GM23338 (cell line): Measurements from ENCODE around the gene SMTN. TPM values are rescaled to one million over a fixed set of nuclear protein-coding genes. Genes with fewer than 3 reads are reported as not detected.

Source experiments
- ATAC-seq: fragments of 200-7000 bp; cut with Tn5 transposase; 3 replicates; pipeline ENCODE4 v1.9.1; 2020
- DNase-seq: peaks from one replicate; pipeline ENCODE4 v3.0.0-alpha.2; 2015; ENCODE audit warnings: low spot score
- H2AFZ ChIP-seq: fragments of 200-600 bp; sonication (generic); 2 replicates; pipeline ENCODE4 v1.8.0; 2016; ENCODE audit warnings: antibody characterized with exemption, mild to moderate bottlenecking, moderate library complexity
- H3F3A ChIP-seq: fragments of 200-600 bp; sonication (generic); replicated peaks from 2 replicates; pipeline ENCODE4 v1.8.0; 2017; ENCODE audit warnings: antibody characterized with exemption, mixed run types, low read depth
- H3K27ac ChIP-seq: fragments of 200-600 bp; sonication (generic); 2 replicates; pipeline ENCODE4 v1.6.1; 2016; ENCODE audit warnings: low read depth
- H3K27me3 ChIP-seq: fragments of 200-600 bp; sonication (generic); 2 replicates; pipeline ENCODE4 v1.8.0; 2016; ENCODE audit warnings: mild to moderate bottlenecking, mixed run types, moderate library complexity; ENCODE audit not compliant: insufficient read depth
- H3K36me3 ChIP-seq: fragments of 200-600 bp; sonication (generic); 2 replicates; pipeline ENCODE4 v1.8.0; 2016; ENCODE audit warnings: mild to moderate bottlenecking; ENCODE audit not compliant: insufficient read depth
- H3K4me1 ChIP-seq: fragments of 200-600 bp; sonication (generic); 2 replicates; pipeline ENCODE4 v1.8.0; 2016; ENCODE audit warnings: mild to moderate bottlenecking, moderate library complexity; ENCODE audit not compliant: insufficient read depth
- H3K4me2 ChIP-seq: fragments of 200-600 bp; sonication (generic); 2 replicates; pipeline ENCODE4 v1.7.1; 2017; ENCODE audit warnings: mixed run types
- H3K4me3 ChIP-seq: fragments of 200-600 bp; sonication (generic); 2 replicates; pipeline ENCODE4 v1.6.1; 2016; ENCODE audit warnings: mixed run types
- H3K79me2 ChIP-seq: fragments of 200-600 bp; sonication (generic); replicated peaks from 2 replicates; pipeline ENCODE4 v1.8.0; 2017; ENCODE audit warnings: mild to moderate bottlenecking; ENCODE audit not compliant: insufficient read depth
- H3K9me2 ChIP-seq: fragments of 200-600 bp; sonication (generic); 2 replicates; pipeline ENCODE4 v1.8.0; 2017; ENCODE audit not compliant: insufficient read depth
- H4K20me1 ChIP-seq: fragments of 200-600 bp; sonication (generic); replicated peaks from 2 replicates; pipeline ENCODE4 v1.8.0; 2017; ENCODE audit warnings: mild to moderate bottlenecking; ENCODE audit not compliant: insufficient read depth
- H3K27ac Mint-ChIP-seq: 2 replicates; pipeline ENCODE4 v1.8.0; 2020; ENCODE audit warnings: inconsistent platforms, mild to moderate bottlenecking, moderate library complexity, mixed read lengths
- H3K27me3 Mint-ChIP-seq: 3 replicates; pipeline ENCODE4 v1.8.0; 2022; ENCODE audit warnings: low read depth, mild to moderate bottlenecking, moderate library complexity, mixed read lengths, inconsistent platforms; ENCODE audit not compliant: insufficient read depth, poor library complexity
- H3K36me3 Mint-ChIP-seq: 3 replicates; pipeline ENCODE4 v1.8.0; 2021; ENCODE audit warnings: low read depth, mild to moderate bottlenecking, inconsistent platforms, moderate library complexity, mixed read lengths
- H3K4me1 Mint-ChIP-seq: 3 replicates; pipeline ENCODE4 v1.8.0; 2020; ENCODE audit warnings: mild to moderate bottlenecking, inconsistent platforms, mixed read lengths
- H3K4me3 Mint-ChIP-seq: 3 replicates; pipeline ENCODE4 v1.8.0; 2021; ENCODE audit warnings: moderate library complexity, mild to moderate bottlenecking, inconsistent platforms, mixed read lengths
- H3K9me3 Mint-ChIP-seq: 3 replicates; pipeline ENCODE4 v1.8.0; 2020; ENCODE audit warnings: moderate library complexity, mild to moderate bottlenecking, inconsistent platforms, mixed read lengths
- CTCF ChIP-seq, 2 experiments: fragments of 200-600 bp in 1 of 2; sonication (generic) in 1 of 2; conservative IDR thresholded peaks; 2 replicates each; pipeline versions ENCODE4 v1.5.1 to v1.6.1; 2016 to 2017; ENCODE audit warnings: antibody characterized with exemption in 2 of 2, low read depth in 2 of 2, mild to moderate bottlenecking in 2 of 2, moderate library complexity in 1 of 2
- ETS1 ChIP-seq: IDR thresholded peaks from 2 replicates; pipeline ENCODE4 v1.6.1; 2016; ENCODE audit warnings: antibody characterized with exemption
- EZH2 ChIP-seq: fragments of 200-600 bp; sonication (generic); IDR thresholded peaks from one replicate; pipeline ENCODE4 v1.8.0; 2017; ENCODE audit warnings: antibody characterized with exemption, mild to moderate bottlenecking, low read depth; ENCODE audit not compliant: unreplicated experiment
- EZH2phosphoT487 ChIP-seq: fragments of 200-600 bp; sonication (generic); IDR thresholded peaks from one replicate; pipeline ENCODE4 v1.8.1; 2018; ENCODE audit warnings: antibody characterized with exemption; ENCODE audit not compliant: unreplicated experiment
- NANOG ChIP-seq: IDR thresholded peaks from 2 replicates; pipeline ENCODE4 v1.6.1; 2016; ENCODE audit warnings: antibody characterized with exemption, borderline replicate concordance
- POLR2AphosphoS5 ChIP-seq: IDR thresholded peaks from 2 replicates; pipeline ENCODE4 v1.6.1; 2016; ENCODE audit warnings: antibody characterized with exemption, low read depth
- STAT1 ChIP-seq: IDR thresholded peaks from one replicate; pipeline ENCODE4 v1.6.1; 2016; ENCODE audit warnings: antibody characterized with exemption; ENCODE audit not compliant: unreplicated experiment
- ZNF114 ChIP-seq: fragments of 250-450 bp; sonication (Bioruptor Pico); IDR thresholded peaks from 2 replicates; pipeline ENCODE4 v1.5.0; 2020; ENCODE audit warnings: mild to moderate bottlenecking, moderate library complexity
- ZNF331 ChIP-seq: fragments of 250-450 bp; sonication (Bioruptor Pico); IDR thresholded peaks from 2 replicates; pipeline ENCODE4 v1.5.0; 2020; ENCODE audit warnings: low read depth, mild to moderate bottlenecking, moderate library complexity
- polyA plus RNA-seq: library from polyadenylated mRNA; unstranded; fragments of >200 nt; fragmentation: Nextera tagmentation; extraction: Ambion mirVana; gene quantifications from 2 replicates; pipeline ENCODE4 v1.2.1, GENCODE V29; 2016
- total RNA-seq: library from RNA; depleted of rRNA; stranded (reverse); fragments of >200 nt; shearing (Covaris generic); gene quantifications from 2 replicates; pipeline ENCODE4 v1.2.3, GENCODE V29; 2014
- TF ChIP-seq, protein P1 (sequence below): IDR thresholded peaks from one replicate; pipeline ENCODE4 v1.6.1; 2018; ENCODE audit warnings: antibody characterized with exemption; ENCODE audit not compliant: unreplicated experiment

The SMTN gene
- total and polyA plus RNA-seq, 2 experiments from 2014 or later, result 27.4 to 32.2 TPM

GRCh38 chr22:31097941-31098631, 17.0 kb downstream of the SMTN start (continued):
- TF ChIP-seq ETS1, result no peak
- no peak for TF ChIP-seq EZH2
- TF ChIP-seq EZH2phosphoT487, result no peak

- ATAC-seq, result peak; percentile 82
These were observed 17.6 kb downstream of the SMTN start for GRCh38 chr22:31098632-31099110.

DNA sequence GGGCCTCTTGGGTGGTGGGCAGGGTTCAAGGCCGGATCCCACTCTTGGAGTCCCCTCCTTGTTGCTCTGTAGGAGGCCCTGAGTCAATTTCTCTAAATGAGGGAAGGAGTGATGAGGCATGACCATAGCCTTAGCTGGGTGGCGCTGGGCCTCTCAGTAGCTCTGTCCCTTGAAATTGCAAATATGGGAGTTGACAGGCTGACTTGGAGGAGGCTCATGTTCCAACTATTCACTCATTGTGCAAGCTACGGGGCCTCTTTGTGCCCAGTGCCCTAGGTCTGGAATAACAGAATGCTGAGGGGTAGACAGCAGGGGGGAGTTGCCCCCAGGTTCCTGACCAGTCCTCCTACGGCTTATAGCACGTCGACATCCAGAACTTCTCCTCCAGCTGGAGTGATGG, 18.3 kb downstream of the SMTN start:
- Mint-ChIP-seq H3K27ac (no peak overlapping the region), H3K4me3 (no peak overlapping the region), H3K27me3 (peaks cover 21% of the 10 kb centered on the region), H3K4me1 (peaks cover 14% of the 10 kb centered on the region), H3K36me3 (no peaks in the 10 kb centered on the region; the same call in 2 of the 3 replicates), H3K9me3 (no peaks in the 10 kb centered on the region)
- Histone ChIP-seq H3K9me2 (no peaks in the 10 kb centered on the region), H3K27me3 (no peaks in the 10 kb centered on the region), H3K27ac (no peak overlapping the region), H2AFZ (peak overlapping the region; percentile 83), H4K20me1 (no peaks in the 10 kb centered on the region), H3K4me3 (peak overlapping the region; percentile 61; the same call in 1 of the 2 replicates), H3K4me1 (peaks cover 13% of the 10 kb centered on the region), H3K79me2 (no peaks in the 10 kb centered on the region), H3F3A (0 out of 2 replicates have a peak, but pooled peaks cover 6% of the 10 kb centered on the region), H3K4me2 (peak overlapping the region; percentile 76), H3K36me3 (no peaks in the 10 kb centered on the region)
- ATAC-seq, result no peak
- DNase-seq, result no peak
- TF ChIP-seq ETS1 (no peak), STAT1 (no peak), ZNF331 (CRISPR knock-in tag) (no peak), EZH2phosphoT487 (no peak), NANOG (no peak), POLR2AphosphoS5 (no peak)
- TF ChIP-seq, protein P1, sequence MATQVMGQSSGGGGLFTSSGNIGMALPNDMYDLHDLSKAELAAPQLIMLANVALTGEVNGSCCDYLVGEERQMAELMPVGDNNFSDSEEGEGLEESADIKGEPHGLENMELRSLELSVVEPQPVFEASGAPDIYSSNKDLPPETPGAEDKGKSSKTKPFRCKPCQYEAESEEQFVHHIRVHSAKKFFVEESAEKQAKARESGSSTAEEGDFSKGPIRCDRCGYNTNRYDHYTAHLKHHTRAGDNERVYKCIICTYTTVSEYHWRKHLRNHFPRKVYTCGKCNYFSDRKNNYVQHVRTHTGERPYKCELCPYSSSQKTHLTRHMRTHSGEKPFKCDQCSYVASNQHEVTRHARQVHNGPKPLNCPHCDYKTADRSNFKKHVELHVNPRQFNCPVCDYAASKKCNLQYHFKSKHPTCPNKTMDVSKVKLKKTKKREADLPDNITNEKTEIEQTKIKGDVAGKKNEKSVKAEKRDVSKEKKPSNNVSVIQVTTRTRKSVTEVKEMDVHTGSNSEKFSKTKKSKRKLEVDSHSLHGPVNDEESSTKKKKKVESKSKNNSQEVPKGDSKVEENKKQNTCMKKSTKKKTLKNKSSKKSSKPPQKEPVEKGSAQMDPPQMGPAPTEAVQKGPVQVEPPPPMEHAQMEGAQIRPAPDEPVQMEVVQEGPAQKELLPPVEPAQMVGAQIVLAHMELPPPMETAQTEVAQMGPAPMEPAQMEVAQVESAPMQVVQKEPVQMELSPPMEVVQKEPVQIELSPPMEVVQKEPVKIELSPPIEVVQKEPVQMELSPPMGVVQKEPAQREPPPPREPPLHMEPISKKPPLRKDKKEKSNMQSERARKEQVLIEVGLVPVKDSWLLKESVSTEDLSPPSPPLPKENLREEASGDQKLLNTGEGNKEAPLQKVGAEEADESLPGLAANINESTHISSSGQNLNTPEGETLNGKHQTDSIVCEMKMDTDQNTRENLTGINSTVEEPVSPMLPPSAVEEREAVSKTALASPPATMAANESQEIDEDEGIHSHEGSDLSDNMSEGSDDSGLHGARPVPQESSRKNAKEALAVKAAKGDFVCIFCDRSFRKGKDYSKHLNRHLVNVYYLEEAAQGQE, result no peak

More at GRCh38 chr22:31098632-31099110, 17.6 kb downstream of the SMTN start:
- H3K9me3 Mint-ChIP-seq, result no peaks in the 10 kb centered on the region
- Histone ChIP-seq H3K36me3 (no peaks in the 10 kb centered on the region), H4K20me1 (no peaks in the 10 kb centered on the region), H3F3A (0 out of 2 replicates have a peak, but pooled peaks cover 6% of the 10 kb centered on the region), H3K27me3 (no peaks in the 10 kb centered on the region), H2AFZ (peak overlapping the region; percentile 84), H3K4me2 (peak overlapping the region; percentile 93), H3K79me2 (no peaks in the 10 kb centered on the region), H3K4me1 (peaks cover 13% of the 10 kb centered on the region), H3K4me3 (peak overlapping the region; percentile 61), H3K27ac (no peak overlapping the region), H3K9me2 (no peaks in the 10 kb centered on the region)
- TF ChIP-seq CTCF (conservative IDR thresholded peaks at IDR 0.05; ENCODE audit: low read depth in 2 of 2) (peak in 1 of 2 experiments; percentile 23; a peak in 1 of 4 replicates), NANOG (no peak), ZNF114 (CRISPR knock-in tag) (no peak), EZH2phosphoT487 (no peak), POLR2AphosphoS5 (peak; percentile 47)
- H3K4me1 Mint-ChIP-seq, result peaks cover 14% of the 10 kb centered on the region
- DNase-seq, result peak; percentile 94
- H3K4me3 Mint-ChIP-seq, result peak overlapping the region; percentile 64
- no peaks in the 10 kb centered on the region; the same call in 2 of the 3 replicates for H3K36me3 Mint-ChIP-seq
- no peak overlapping the region for H3K27ac Mint-ChIP-seq
- H3K27me3 Mint-ChIP-seq, result peaks cover 17% of the 10 kb centered on the region
